ENCODE results near the gene DCHS2. TPM values are rescaled to one million over a fixed set of nuclear protein-coding genes. Genes with fewer than 3 reads are reported as not detected.

Gene DCHS2
- total and polyA plus RNA-seq, 2 of the 8 experiments (the other 6 are each of a cell fraction or from before 2014, with no cell fraction given), result 0.54 to 2.6 TPM

DNA sequence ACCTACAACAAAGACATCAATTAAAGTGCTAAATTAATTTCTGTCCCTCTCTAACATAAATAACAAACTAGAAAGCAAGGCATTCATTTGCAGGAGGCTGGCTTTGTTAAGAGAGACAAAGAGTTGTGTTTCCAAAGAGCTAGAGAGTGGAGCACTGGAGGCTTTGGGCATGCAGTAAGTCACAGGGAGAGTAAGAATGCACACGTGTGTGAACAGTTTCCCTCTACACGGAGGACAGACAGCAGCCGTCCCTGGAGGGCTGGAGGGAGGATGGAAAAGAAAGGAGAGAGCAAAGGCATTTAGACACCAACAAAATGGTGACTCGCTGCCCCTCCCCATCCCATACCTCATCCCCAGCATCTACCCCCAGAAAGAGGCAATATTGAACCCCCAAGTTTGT is 20.4 kb upstream of the DCHS2 start:
- no peak overlapping the region for H3K27ac ChIP-seq (ENCODE audit: low read depth, low read length)
- no peak overlapping the region for H2BK120ac ChIP-seq (replicated peaks; ENCODE audit: low read depth, low read length)
- H4K20me1 ChIP-seq (replicated peaks in 1 of 2; ENCODE audit: control insufficient read depth in 1 of 2, insufficient read depth in 2 of 2, low read length in 2 of 2), result no peaks in the 10 kb centered on the region
- no peak overlapping the region for H3K18ac ChIP-seq (ENCODE audit: extremely low read depth, low read length)
- no peaks in the 10 kb centered on the region for H3K79me2 ChIP-seq (ENCODE audit: control insufficient read depth in 1 of 2, insufficient read depth in 2 of 2, low read length in 2 of 2)
- H3K9ac ChIP-seq (replicated peaks in 1 of 4; ENCODE audit: extremely low read depth in 1 of 4, low read depth in 3 of 4, low read length in 3 of 4), result no peak overlapping the region
- H3K27me3 ChIP-seq (replicated peaks in 1 of 4; ENCODE audit: control insufficient read depth in 3 of 4, extremely low read depth in 1 of 4, insufficient read depth in 3 of 4, low read length in 3 of 4), result no peaks in the 10 kb centered on the region
- H4K91ac ChIP-seq (replicated peaks; ENCODE audit: insufficient read length, low read length), result no peak overlapping the region
- no peak overlapping the region for H3K4me3 ChIP-seq (ENCODE audit: extremely low read depth in 1 of 4, insufficient read depth in 2 of 4, low read depth in 3 of 4, low read length in 4 of 4)
- ChIA-PET CTCF (ENCODE audit: partially characterized antibody) (interaction anchor here (0.6 to 1.7 kb wide), 4 partner anchors 8 to 601 kb away, joined by 3 to 4 read pairs (median 3); no protein-coding TSS in a partner anchor), POLR2A (ENCODE audit: partially characterized antibody) (no interaction called here)
- no peaks in the 10 kb centered on the region for H3K36me3 ChIP-seq (ENCODE audit: control insufficient read depth in 2 of 4, insufficient read depth in 4 of 4, low read length in 3 of 4)
- peak overlapping the region; percentile 80 for H2AFZ ChIP-seq (ENCODE audit: low read length)
- H4K5ac ChIP-seq (ENCODE audit: insufficient read length, low read depth, low read length), result no peak overlapping the region
- TF ChIP-seq BRCA1 (IDR thresholded peaks at IDR 0.05; ENCODE audit: low read depth, low read length), result no peak
- TF ChIP-seq BACH1 (IDR thresholded peaks at IDR 0.05; ENCODE audit: low read length), result no peak
- no peak for TF ChIP-seq SP1 (IDR thresholded peaks at IDR 0.05; ENCODE audit: low read depth, low read length)
- no peak for TF ChIP-seq EGR1 (IDR thresholded peaks at IDR 0.05; ENCODE audit: borderline replicate concordance, low read depth, low read length)
- TF ChIP-seq CREB1 (IDR thresholded peaks at IDR 0.05), result no peak
- TF ChIP-seq MAFK (IDR thresholded peaks at IDR 0.05; ENCODE audit: low read depth, low read length), result no peak
- no peak for TF ChIP-seq TBP (IDR thresholded peaks at IDR 0.05; ENCODE audit: low read depth, low read length)
- no peak for TF ChIP-seq RXRA (IDR thresholded peaks at IDR 0.05; ENCODE audit: insufficient read depth, low read depth, low read length)
- H3K4me1 ChIP-seq (replicated peaks in 1 of 4; ENCODE audit: control insufficient read depth in 3 of 4, insufficient read depth in 4 of 4, low read length in 3 of 4), result peaks cover 0 to 7% (median 2%) of the 10 kb centered on the region in 4 experiments; a peak in 3 of 7 replicates
- H3K79me1 ChIP-seq (ENCODE audit: low read depth, low read length), result no peaks in the 10 kb centered on the region
- H3K9me3 ChIP-seq (ENCODE audit: insufficient read depth in 2 of 2, low read depth in 1 of 2, low read length in 1 of 2), result peaks cover 3 to 6% of the 10 kb centered on the region in 2 experiments; a peak in 2 of 4 replicates
- no peak overlapping the region for H3K14ac ChIP-seq (ENCODE audit: insufficient read length)
- FAIRE-seq (no peak), DNase-seq (ENCODE audit: low read depth in 1 of 2, low spot score in 2 of 2) (no peak)
- no peak overlapping the region for H2BK15ac ChIP-seq (ENCODE audit: low read length)
- H2BK12ac ChIP-seq (ENCODE audit: low read depth, low read length), result no peak overlapping the region
- no peak overlapping the region for H4K8ac ChIP-seq (ENCODE audit: extremely low read depth, insufficient read depth, low read length)
- no peak overlapping the region for H3K4me2 ChIP-seq (ENCODE audit: insufficient read depth in 1 of 2, low read depth in 2 of 2, low read length in 2 of 2)
- no peaks in the 10 kb centered on the region for H3K23me2 ChIP-seq (ENCODE audit: low read depth, low read length)
- no peak overlapping the region for H2AK5ac ChIP-seq (ENCODE audit: low read depth, low read length)
- 84% methylated on average over 4 of the region's 4 CpGs; no CpG with 5 or more reads in 1 of the 2 experiments for WGBS, 2 experiments (ENCODE audit: extremely low coverage in 1 of 2, insufficient coverage in 1 of 2, insufficient read length in 1 of 2, insufficient replicate concordance in 2 of 2, low coverage in 1 of 2, low lambda C conversion rate in 2 of 2, missing lambda C conversion rate in 1 of 2)
- H2BK20ac ChIP-seq (ENCODE audit: low read length), result no peak overlapping the region
- no peak overlapping the region for H3K4ac ChIP-seq (replicated peaks; ENCODE audit: insufficient read length, low read depth, low read length)
- no peak overlapping the region for H3K56ac ChIP-seq (replicated peaks; ENCODE audit: insufficient read length, low read depth, low read length)
- no peak overlapping the region for H2BK5ac ChIP-seq (ENCODE audit: low read depth, low read length)
- no peak overlapping the region for H3K23ac ChIP-seq (ENCODE audit: insufficient read length)

All from H1 (cell line).